ENCODE results near the gene MAFG. TPM values are rescaled to one million over a fixed set of nuclear protein-coding genes. Genes with fewer than 3 reads are reported as not detected.

Gene MAFG
- total RNA-seq, 1 donor from 2014 or later: 22.4 TPM

- H3K4me1 Mint-ChIP-seq (ENCODE audit: unreplicated experiment): peaks cover 7% of the 10 kb centered on the region
- H3K36me3 Mint-ChIP-seq: peaks cover 15% of the 10 kb centered on the region
- DNase-seq (ENCODE audit: extremely low spot score, unreplicated experiment): peak; percentile 70
- H3K4me3 Mint-ChIP-seq: no peak overlapping the region
- TF ChIP-seq CTCF (conservative IDR thresholded peaks at IDR 0.05): no peak
- no peaks in the 10 kb centered on the region for H3K9me3 Mint-ChIP-seq
- H3K27ac Mint-ChIP-seq: no peak overlapping the region
- H3K27me3 Mint-ChIP-seq: peaks cover 9% of the 10 kb centered on the region
Observed at GRCh38 chr17:81899514-81900166, 27.9 kb downstream of the MAFG start.

DNA sequence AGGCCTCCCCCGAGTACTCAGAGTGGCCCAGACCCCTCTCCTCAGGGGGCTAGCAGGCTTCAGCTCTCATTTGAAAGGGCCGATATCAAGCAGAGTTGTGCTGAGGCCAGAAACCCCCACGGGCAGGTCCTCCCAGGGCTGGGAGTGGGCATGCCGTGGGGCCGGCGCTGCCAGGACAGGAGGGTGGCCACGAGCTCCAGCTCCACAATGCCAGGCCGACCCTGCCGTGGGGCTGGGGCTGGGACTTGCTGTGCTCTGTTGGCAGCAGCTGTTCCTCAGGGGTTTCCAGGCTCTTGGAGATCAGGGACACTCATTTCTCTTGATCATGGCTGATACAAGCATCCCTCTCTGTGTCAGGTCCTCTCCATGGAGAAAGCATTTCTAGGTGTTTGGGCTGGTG lies 28.6 kb downstream of the MAFG start:
- H3K27ac Mint-ChIP-seq: no peak overlapping the region
- peaks cover 15% of the 10 kb centered on the region for H3K36me3 Mint-ChIP-seq
- H3K4me1 Mint-ChIP-seq (ENCODE audit: unreplicated experiment): peaks cover 7% of the 10 kb centered on the region
- no peaks in the 10 kb centered on the region for H3K9me3 Mint-ChIP-seq
- no peak for DNase-seq (ENCODE audit: extremely low spot score, unreplicated experiment)
- no peak overlapping the region for H3K4me3 Mint-ChIP-seq
- H3K27me3 Mint-ChIP-seq: peaks cover 9% of the 10 kb centered on the region
- no peak for TF ChIP-seq CTCF (conservative IDR thresholded peaks at IDR 0.05)

- peaks cover 9% of the 10 kb centered on the region for H3K27me3 Mint-ChIP-seq
- peaks cover 7% of the 10 kb centered on the region for H3K4me1 Mint-ChIP-seq (ENCODE audit: unreplicated experiment)
- peaks cover 15% of the 10 kb centered on the region for H3K36me3 Mint-ChIP-seq
- no peaks in the 10 kb centered on the region for H3K9me3 Mint-ChIP-seq
- DNase-seq (ENCODE audit: extremely low spot score, unreplicated experiment): no peak
- H3K4me3 Mint-ChIP-seq: no peak overlapping the region
- no peak for TF ChIP-seq CTCF (conservative IDR thresholded peaks at IDR 0.05)
- no peak overlapping the region for H3K27ac Mint-ChIP-seq
Observed at GRCh38 chr17:81898029-81898866, 29.3 kb downstream of the MAFG start.

- H3K9me3 Mint-ChIP-seq: no peaks in the 10 kb centered on the region
- H3K27me3 Mint-ChIP-seq: no peaks in the 10 kb centered on the region
- no peak for DNase-seq (ENCODE audit: extremely low spot score, unreplicated experiment)
- H3K36me3 Mint-ChIP-seq: peaks cover 8% of the 10 kb centered on the region
- no peak overlapping the region for H3K27ac Mint-ChIP-seq
- H3K4me3 Mint-ChIP-seq: no peak overlapping the region
- H3K4me1 Mint-ChIP-seq (ENCODE audit: unreplicated experiment): no peaks in the 10 kb centered on the region
- TF ChIP-seq CTCF (conservative IDR thresholded peaks at IDR 0.05): no peak
Observed at GRCh38 chr17:81895400-81895799, 32.1 kb downstream of the MAFG start.

- peak overlapping the region; percentile 95 for H3K4me3 Mint-ChIP-seq
- TF ChIP-seq CTCF (conservative IDR thresholded peaks at IDR 0.05): no peak
- no peaks in the 10 kb centered on the region for H3K9me3 Mint-ChIP-seq
- no peak for DNase-seq (ENCODE audit: extremely low spot score, unreplicated experiment)
- H3K27ac Mint-ChIP-seq: peak overlapping the region; percentile 94
- peaks cover 8% of the 10 kb centered on the region for H3K4me1 Mint-ChIP-seq (ENCODE audit: unreplicated experiment)
- H3K27me3 Mint-ChIP-seq: no peaks in the 10 kb centered on the region
- H3K36me3 Mint-ChIP-seq: peaks cover 5% of the 10 kb centered on the region
Observed at GRCh38 chr17:81891303-81891552, 36.3 kb downstream of the MAFG start.

Measured in type B pancreatic cell (in vitro differentiated cells).